H1 (cell line): Measurements from ENCODE around the gene UBE2Q2. TPM values are rescaled to one million over a fixed set of nuclear protein-coding genes. Genes with fewer than 3 reads are reported as not detected.

Experiments
- CTCF ChIA-PET: fragments of 300-600 bp; sonication (Branson Sonifier 250); formaldehyde crosslinking; loops from one replicate; lab custom pipeline; 2021; ENCODE audit not compliant: partially characterized antibody; lab: Charles Lee
- POLR2A ChIA-PET: fragments of 300-600 bp; sonication (Branson Sonifier 250); formaldehyde crosslinking; loops from one replicate; lab custom pipeline; 2021; ENCODE audit warnings: inconsistent platforms; ENCODE audit not compliant: partially characterized antibody; lab: Charles Lee
- DNase-seq, 2 experiments: peaks; one replicate each; pipeline versions ENCODE4 v3.0.0 to v3.0.0-alpha.2; 2010 to 2022; ENCODE audit warnings: low spot score in 2 of 2, low read depth in 1 of 2, mixed read lengths in 1 of 2
- FAIRE-seq: peaks from 2 replicates; lab custom pipeline; 2011; peaks lifted over from hg19 to GRCh38; lab: Jason Lieb, UNC
- H2AFZ ChIP-seq: 2 replicates; pipeline ENCODE4 v1.8.1; 2012; ENCODE audit warnings: low read length, inconsistent platforms
- H2AK5ac ChIP-seq: 2 replicates; pipeline ENCODE4 v1.6.1; 2013; ENCODE audit warnings: low read depth, low read length
- H2BK120ac ChIP-seq: replicated peaks from 2 replicates; pipeline ENCODE3; 2013; ENCODE audit warnings: low read depth, low read length, inconsistent platforms
- H2BK12ac ChIP-seq: 2 replicates; pipeline ENCODE4 v1.6.1; 2013; ENCODE audit warnings: low read depth, low read length
- H2BK15ac ChIP-seq: 2 replicates; pipeline ENCODE4 v1.6.1; 2013; ENCODE audit warnings: low read length
- H2BK20ac ChIP-seq: 2 replicates; pipeline ENCODE4 v1.6.1; 2013; ENCODE audit warnings: low read length
- H2BK5ac ChIP-seq: 2 replicates; pipeline ENCODE4 v1.6.1; 2013; ENCODE audit warnings: low read depth, low read length
- H3K14ac ChIP-seq: 2 replicates; pipeline ENCODE4 v1.6.1; 2013; ENCODE audit warnings: inconsistent platforms; ENCODE audit not compliant: insufficient read length
- H3K18ac ChIP-seq: 2 replicates; pipeline ENCODE4 v1.6.1; 2013; ENCODE audit warnings: low read length; ENCODE audit errors: extremely low read depth
- H3K23ac ChIP-seq: 2 replicates; pipeline ENCODE4 v1.6.1; 2013; ENCODE audit warnings: inconsistent platforms; ENCODE audit not compliant: insufficient read length
- H3K23me2 ChIP-seq: 2 replicates; pipeline ENCODE4 v1.6.1; 2013; ENCODE audit warnings: low read depth, low read length
- H3K27ac ChIP-seq: 2 replicates; pipeline ENCODE4 v1.6.1; 2011; ENCODE audit warnings: low read depth, low read length, inconsistent platforms
- H3K27me3 ChIP-seq, 4 experiments: replicated peaks in 1 of 4; 1 replicate in 1 of 4; 2 replicates in 3 of 4; pipeline versions ENCODE4 v1.6.1 to v1.8.1; 2011 to 2013; ENCODE audit warnings: low read length in 3 of 4, mild to moderate bottlenecking in 3 of 4, inconsistent platforms in 2 of 4, mixed read lengths in 2 of 4, moderate library complexity in 1 of 4; ENCODE audit not compliant: control insufficient read depth in 3 of 4, insufficient read depth in 3 of 4; ENCODE audit errors: extremely low read depth in 1 of 4
- H3K36me3 ChIP-seq, 4 experiments: 2 replicates each; pipeline versions ENCODE4 v1.6.1 to v1.8.1; 2011 to 2013; ENCODE audit warnings: mild to moderate bottlenecking in 4 of 4, low read length in 3 of 4, moderate library complexity in 2 of 4, control low read depth in 1 of 4, inconsistent platforms in 1 of 4; ENCODE audit not compliant: insufficient read depth in 4 of 4, control insufficient read depth in 2 of 4
- H3K4ac ChIP-seq: replicated peaks from 2 replicates; pipeline ENCODE3; 2013; ENCODE audit warnings: low read length, low read depth, mixed read lengths, inconsistent platforms; ENCODE audit not compliant: insufficient read length
- H3K4me1 ChIP-seq, 4 experiments: replicated peaks in 1 of 4; 1 replicate in 1 of 4; 2 replicates in 3 of 4; pipeline versions ENCODE4 v1.6.1 to v1.8.1; 2011 to 2013; ENCODE audit warnings: low read length in 3 of 4, inconsistent platforms in 2 of 4, mixed read lengths in 1 of 4; ENCODE audit not compliant: insufficient read depth in 4 of 4, control insufficient read depth in 3 of 4
- H3K4me2 ChIP-seq, 2 experiments: 2 replicates each; pipeline versions ENCODE4 v1.6.1 to v1.8.1; 2011 to 2013; ENCODE audit warnings: low read depth in 2 of 2, low read length in 2 of 2, control low read depth in 1 of 2, inconsistent platforms in 1 of 2, mild to moderate bottlenecking in 1 of 2; ENCODE audit not compliant: insufficient read depth in 1 of 2
- H3K4me3 ChIP-seq, 4 experiments: fragments of 200-600, 300-600 bp in 1 of 4; sonication (generic), shearing (Covaris generic), sonication (Bioruptor Twin) in 1 of 4; 2 replicates each; pipeline versions ENCODE4 v1.5.1 to v1.8.1; 2011 to 2016; ENCODE audit warnings: low read length in 4 of 4, low read depth in 3 of 4, control low read depth in 2 of 4, inconsistent platforms in 2 of 4, mild to moderate bottlenecking in 2 of 4, mixed read lengths in 1 of 4, moderate library complexity in 1 of 4; ENCODE audit not compliant: insufficient read depth in 2 of 4; ENCODE audit errors: extremely low read depth in 1 of 4
- H3K56ac ChIP-seq: replicated peaks from 2 replicates; pipeline ENCODE3; 2013; ENCODE audit warnings: low read depth, mild to moderate bottlenecking, mixed read lengths, low read length, inconsistent platforms; ENCODE audit not compliant: insufficient read length
- H3K79me1 ChIP-seq: 2 replicates; pipeline ENCODE4 v1.6.1; 2013; ENCODE audit warnings: low read depth, low read length, control low read depth
- H3K79me2 ChIP-seq, 2 experiments: 2 replicates each; pipeline versions ENCODE4 v1.6.1 to v1.8.1; 2012 to 2013; ENCODE audit warnings: low read length in 2 of 2, mild to moderate bottlenecking in 2 of 2, inconsistent platforms in 1 of 2; ENCODE audit not compliant: insufficient read depth in 2 of 2, control insufficient read depth in 1 of 2
- H3K9ac ChIP-seq, 4 experiments: replicated peaks in 1 of 4; 1 replicate in 1 of 4; 2 replicates in 3 of 4; pipeline versions ENCODE4 v1.6.1 to v1.8.1; 2011 to 2013; ENCODE audit warnings: low read depth in 3 of 4, low read length in 3 of 4, control low read depth in 2 of 4, mild to moderate bottlenecking in 2 of 4, moderate library complexity in 2 of 4, inconsistent platforms in 1 of 4; ENCODE audit errors: extremely low read depth in 1 of 4
- H3K9me3 ChIP-seq, 2 experiments: 2 replicates each; pipeline versions ENCODE4 v1.6.1 to v1.8.1; 2012 to 2013; ENCODE audit warnings: mild to moderate bottlenecking in 2 of 2, moderate library complexity in 2 of 2, control low read depth in 1 of 2, inconsistent platforms in 1 of 2, low read depth in 1 of 2, low read length in 1 of 2, mixed read lengths in 1 of 2; ENCODE audit not compliant: insufficient read depth in 2 of 2
- H4K20me1 ChIP-seq, 2 experiments: replicated peaks in 1 of 2; 2 replicates each; pipeline versions ENCODE3 to v1.8.1; 2011 to 2013; ENCODE audit warnings: inconsistent platforms in 2 of 2, low read length in 2 of 2, mild to moderate bottlenecking in 1 of 2; ENCODE audit not compliant: insufficient read depth in 2 of 2, control insufficient read depth in 1 of 2
- H4K5ac ChIP-seq: 2 replicates; pipeline ENCODE4 v1.6.1; 2013; ENCODE audit warnings: low read length, low read depth, mixed read lengths, inconsistent platforms; ENCODE audit not compliant: insufficient read length
- H4K8ac ChIP-seq: 2 replicates; pipeline ENCODE4 v1.8.0; 2013; ENCODE audit warnings: mild to moderate bottlenecking, moderate library complexity, low read length, inconsistent platforms; ENCODE audit not compliant: insufficient read depth; ENCODE audit errors: extremely low read depth
- H4K91ac ChIP-seq: replicated peaks from 2 replicates; pipeline ENCODE3; 2013; ENCODE audit warnings: low read length, mixed read lengths, inconsistent platforms; ENCODE audit not compliant: insufficient read length
- WGBS, 2 experiments: shearing (Covaris generic) in 1 of 2; methylation state at CpG; one replicate each; pipeline versions ENCODE4 v1.1.6 to v1.1.7; 2013 to 2015; ENCODE audit warnings: low lambda C conversion rate in 2 of 2, mixed read lengths in 2 of 2, inconsistent platforms in 1 of 2, low coverage in 1 of 2, missing lambda C conversion rate in 1 of 2; ENCODE audit not compliant: insufficient replicate concordance in 2 of 2, insufficient coverage in 1 of 2, insufficient read length in 1 of 2; ENCODE audit errors: extremely low coverage in 1 of 2, missing lambda C conversion rate in 1 of 2; 5-methylcytosine and 5-hydroxymethylcytosine counted together
- polyA plus RNA-seq, 7 experiments: library from polyadenylated mRNA; depleted of rRNA in 3 of 7; stranded (reverse) in 5 of 7; unstranded in 2 of 7; fragments of >200 nt in 5 of 7; fragments of 200-250 nt in 2 of 7; gene quantifications; 1 replicate in 5 of 7; 2 replicates in 1 of 7; 4 replicates in 1 of 7; pipeline versions ENCODE4 v1.2.1 to v1.2.3, GENCODE V29; 2011 to 2013; ENCODE audit warnings: missing spikeins in 2 of 7, mixed read lengths in 2 of 7
- total RNA-seq: library from RNA; stranded (reverse); fragmentation: NEBNext Ultra II Directional; extraction: Animal tissue kit (Norgen Biotek cat#: 25700); gene quantifications from 2 replicates; pipeline ENCODE4 v1.2.1, GENCODE V29; 2021

The UBE2Q2 gene
- total and polyA plus RNA-seq, 2 of the 8 experiments (the other 6 are each of a cell fraction or from before 2014, with no cell fraction given) = 10.1 to 22.7 TPM

- no peak overlapping the region for H4K91ac ChIP-seq
- no peak overlapping the region for H2BK12ac ChIP-seq
- ChIA-PET POLR2A (interaction anchor here (1.5 kb wide), 1 partner anchor 35 kb away, joined by 5 read pairs; no protein-coding TSS in a partner anchor), CTCF (interaction anchor here (0.9 to 2.5 kb wide), 2 partner anchors 59 to 60 kb away, joined by 3 to 6 read pairs; no protein-coding TSS in a partner anchor)
- no peak overlapping the region for H3K14ac ChIP-seq
- no peak overlapping the region for H3K23ac ChIP-seq
- H3K56ac ChIP-seq = no peak overlapping the region
- no peaks in the 10 kb centered on the region for H3K9me3 ChIP-seq
- FAIRE-seq = no peak
- H3K9ac ChIP-seq = no peak overlapping the region
- H4K5ac ChIP-seq = no peak overlapping the region
- H2AK5ac ChIP-seq = no peak overlapping the region
- peak overlapping the region in 1 of 4 experiments; percentile 34; a peak in 1 of 8 replicates for H3K4me3 ChIP-seq
- H3K79me2 ChIP-seq = peaks cover 0 to 57% of the 10 kb centered on the region in 2 experiments; a peak in 2 of 4 replicates
- H3K36me3 ChIP-seq = peaks cover 0 to 19% (median 0%) of the 10 kb centered on the region in 4 experiments; a peak in 4 of 8 replicates
- peaks cover 0 to 12% (median 7%) of the 10 kb centered on the region in 4 experiments; a peak in 3 of 7 replicates for H3K4me1 ChIP-seq
- WGBS, 2 experiments = 83% methylated on average over 3 of the region's 3 CpGs; no CpG with 5 or more reads in 1 of the 2 experiments
- no peak overlapping the region for H2BK120ac ChIP-seq
- no peak overlapping the region for H2BK5ac ChIP-seq
- no peaks in the 10 kb centered on the region for H4K20me1 ChIP-seq
- H3K4me2 ChIP-seq = peak overlapping the region in 1 of 2 experiments; percentile 28; a peak in 1 of 4 replicates
- no peak for DNase-seq
- H3K27ac ChIP-seq = no peak overlapping the region
- no peaks in the 10 kb centered on the region; the same call in 1 of the 2 replicates for H3K23me2 ChIP-seq
- H2BK20ac ChIP-seq = no peak overlapping the region
- no peaks in the 10 kb centered on the region for H3K27me3 ChIP-seq
- H3K4ac ChIP-seq = no peak overlapping the region
- H3K79me1 ChIP-seq = no peaks in the 10 kb centered on the region
- H2BK15ac ChIP-seq = no peak overlapping the region
- no peak overlapping the region for H4K8ac ChIP-seq
- no peak overlapping the region for H2AFZ ChIP-seq
- no peak overlapping the region for H3K18ac ChIP-seq
These were observed 24.8 kb downstream of the UBE2Q2 start for GRCh38 chr15:75868019-75868418.
